Mucosa of descending colon (tissue), 3 donors: Measurements from ENCODE around the gene ACAD10. TPM values are rescaled to one million over a fixed set of nuclear protein-coding genes. Genes with fewer than 3 reads are reported as not detected.

ENCODE experiments used
- ATAC-seq: fragments of 200-7000 bp; cut with Tn5 transposase; one replicate; pipeline ENCODE4 v1.9.1; 2020; ENCODE audit warnings: mild to moderate bottlenecking, moderate library complexity
- DNase-seq, 3 donors: peaks; one replicate each; pipeline ENCODE4 v3.0.0-alpha.2; 2020
- H3K36me3 ChIP-seq: fragments of 200-600 bp; one replicate; pipeline ENCODE4 v1.8.0; 2021; ENCODE audit warnings: low read depth, mild to moderate bottlenecking
- H3K4me1 ChIP-seq: fragments of 200-600 bp; one replicate; pipeline ENCODE4 v1.8.0; 2021; ENCODE audit warnings: low read depth, mild to moderate bottlenecking
- H3K4me3 ChIP-seq: fragments of 200-600 bp; one replicate; pipeline ENCODE4 v1.8.0; 2021; ENCODE audit warnings: mild to moderate bottlenecking
- H3K9me3 ChIP-seq: fragments of 200-600 bp; one replicate; pipeline ENCODE4 v1.8.0; 2021; ENCODE audit warnings: mild to moderate bottlenecking
- intact Hi-C, 2 donors: fragments of 100-400 bp; cut with DNase I in 1 of 2; cut with micrococcal nuclease in 1 of 2; formaldehyde crosslinking; loops; one replicate each; pipeline versions ENCODE4 v1.11.0 to v1.11.1; 2022; cut with DNase I, micrococcal nuclease
- total RNA-seq, 3 donors: library from RNA; stranded (reverse); fragmentation: NEBNext Ultra II Directional in 2 of 3; extraction: Animal tissue kit (Norgen Biotek cat#: 25700) in 2 of 3; gene quantifications; one replicate each; pipeline versions ENCODE4 v1.2.1 to v1.2.4, GENCODE V29; 2021 to 2023
- TF ChIP-seq, protein P1 (sequence below): fragments of 200-600 bp; IDR thresholded peaks from one replicate; pipeline ENCODE4 v1.8.0; 2022; ENCODE audit warnings: antibody characterized with exemption, mild to moderate bottlenecking
- donor health status: DM: no; HTN: no; CAD: no; lungs with moderate emphysema.
- donor health status: DM: no; HTN: no; CAD: no.
- donor health status: DM: no; HTN: yes; CAD: no.

The ACAD10 gene
- total RNA-seq, 3 donors from 2014 or later: 36.5 to 55.8 (median 37.9) TPM

DNA sequence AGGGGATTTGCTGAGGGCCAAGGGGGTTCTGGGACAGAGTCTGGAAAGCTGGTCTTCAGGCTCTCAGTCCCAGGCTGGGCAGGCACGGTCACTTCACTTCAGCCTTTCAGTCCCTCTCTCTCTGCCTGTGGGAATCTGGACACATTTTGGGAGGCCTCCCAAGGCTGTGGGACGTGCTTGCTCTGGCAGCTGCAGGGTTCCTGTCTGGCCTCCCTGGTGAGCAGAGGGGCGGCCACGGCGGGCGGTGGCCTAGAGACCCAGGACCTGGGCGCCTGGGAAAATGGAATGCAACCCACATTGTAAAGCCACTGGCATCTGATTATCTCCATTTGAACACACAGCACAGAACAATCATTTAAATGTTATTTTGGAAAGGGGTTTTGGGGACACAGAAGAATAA lies 70.8 kb downstream of the ACAD10 start:
- intact Hi-C loops: loop anchor here in 1 of 2 donors (5.0 kb wide), 1 partner anchor 36 kb away; no protein-coding TSS in a partner anchor
- no peaks in the 10 kb centered on the region for H3K9me3 ChIP-seq
- TF ChIP-seq, protein P1, sequence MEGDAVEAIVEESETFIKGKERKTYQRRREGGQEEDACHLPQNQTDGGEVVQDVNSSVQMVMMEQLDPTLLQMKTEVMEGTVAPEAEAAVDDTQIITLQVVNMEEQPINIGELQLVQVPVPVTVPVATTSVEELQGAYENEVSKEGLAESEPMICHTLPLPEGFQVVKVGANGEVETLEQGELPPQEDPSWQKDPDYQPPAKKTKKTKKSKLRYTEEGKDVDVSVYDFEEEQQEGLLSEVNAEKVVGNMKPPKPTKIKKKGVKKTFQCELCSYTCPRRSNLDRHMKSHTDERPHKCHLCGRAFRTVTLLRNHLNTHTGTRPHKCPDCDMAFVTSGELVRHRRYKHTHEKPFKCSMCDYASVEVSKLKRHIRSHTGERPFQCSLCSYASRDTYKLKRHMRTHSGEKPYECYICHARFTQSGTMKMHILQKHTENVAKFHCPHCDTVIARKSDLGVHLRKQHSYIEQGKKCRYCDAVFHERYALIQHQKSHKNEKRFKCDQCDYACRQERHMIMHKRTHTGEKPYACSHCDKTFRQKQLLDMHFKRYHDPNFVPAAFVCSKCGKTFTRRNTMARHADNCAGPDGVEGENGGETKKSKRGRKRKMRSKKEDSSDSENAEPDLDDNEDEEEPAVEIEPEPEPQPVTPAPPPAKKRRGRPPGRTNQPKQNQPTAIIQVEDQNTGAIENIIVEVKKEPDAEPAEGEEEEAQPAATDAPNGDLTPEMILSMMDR: no peak
- H3K4me1 ChIP-seq: no peaks in the 10 kb centered on the region
- ATAC-seq (no peak), DNase-seq (peak in 1 of 3 donors; percentile 14)
- no peak overlapping the region for H3K4me3 ChIP-seq
- H3K36me3 ChIP-seq: no peaks in the 10 kb centered on the region

- intact Hi-C loops: loop anchor here in 1 of 2 donors (5.0 kb wide), 1 partner anchor 35 kb away; no protein-coding TSS in a partner anchor
- no peaks in the 10 kb centered on the region for H3K4me1 ChIP-seq
- H3K4me3 ChIP-seq: no peak overlapping the region
- no peaks in the 10 kb centered on the region for H3K36me3 ChIP-seq
- peak; percentile 22 for ATAC-seq
- no peaks in the 10 kb centered on the region for H3K9me3 ChIP-seq
- TF ChIP-seq, protein P1: no peak
- peak in 1 of 3 donors; percentile 50 for DNase-seq
Observed at GRCh38 chr12:111757361-111758119, 71.7 kb downstream of the ACAD10 start.

- TF ChIP-seq, protein P1: no peak
- no peak for DNase-seq
- intact Hi-C loops: loop anchor here in 1 of 2 donors (5.0 kb wide), 1 partner anchor 34 kb away; no protein-coding TSS in a partner anchor
- Histone ChIP-seq H3K9me3 (no peaks in the 10 kb centered on the region), H3K4me3 (no peak overlapping the region), H3K4me1 (no peaks in the 10 kb centered on the region), H3K36me3 (no peaks in the 10 kb centered on the region)
- no peak for ATAC-seq
Observed at GRCh38 chr12:111758120-111758561, 72.3 kb downstream of the ACAD10 start.

- Histone ChIP-seq H3K36me3 (no peaks in the 10 kb centered on the region), H3K4me3 (no peak overlapping the region), H3K9me3 (no peaks in the 10 kb centered on the region), H3K4me1 (no peaks in the 10 kb centered on the region)
- ATAC-seq: no peak
- DNase-seq: no peak
- TF ChIP-seq, protein P1: no peak
- intact Hi-C loops: loop anchor here in 1 of 2 donors (5.0 kb wide), 1 partner anchor 33 kb away; no protein-coding TSS in a partner anchor
Observed at GRCh38 chr12:111759271-111759670, 73.4 kb downstream of the ACAD10 start.

GRCh38 chr12:111759991-111760390 lies 74.1 kb downstream of the ACAD10 start:
- DNase-seq: no peak
- Histone ChIP-seq H3K36me3 (no peaks in the 10 kb centered on the region), H3K4me1 (no peaks in the 10 kb centered on the region), H3K9me3 (no peaks in the 10 kb centered on the region), H3K4me3 (no peak overlapping the region)
- TF ChIP-seq, protein P1: no peak
- intact Hi-C loops: loop anchor here in 1 of 2 donors (5.0 kb wide), 1 partner anchor 32 kb away; no protein-coding TSS in a partner anchor
- ATAC-seq: no peak
